A549 (cell line): ENCODE data around the gene PLCXD3. TPM values are rescaled to one million over a fixed set of nuclear protein-coding genes. Genes with fewer than 3 reads are reported as not detected.

Source experiments
- ATAC-seq, 2 experiments: fragments of 200-7000 bp in 1 of 2; fragments of >200 bp in 1 of 2; cut with Nextera tagmentation in 1 of 2; cut with Tn5 transposase in 1 of 2; 3 replicates each; pipeline versions ENCODE4 v1.8.0 to v1.9.1; 2018 to 2020; ENCODE audit warnings: mild to moderate bottlenecking in 1 of 2, moderate library complexity in 1 of 2
- CTCF ChIA-PET: fragments of 300-600 bp; sonication (Branson Sonifier 250); formaldehyde crosslinking; extraction: SDS; loops from one replicate; lab custom pipeline; 2021; ENCODE audit warnings: antibody characterized with exemption, inconsistent platforms; lab: Yijun Ruan, JAX
- POLR2A ChIA-PET: fragments of 350-600 bp; formaldehyde crosslinking; extraction: SDS; loops from one replicate; lab custom pipeline; 2021; ENCODE audit warnings: antibody characterized with exemption, inconsistent platforms; lab: Yijun Ruan, JAX
- DNase-seq, 2 experiments: peaks; one replicate each; pipeline versions ENCODE4 v3.0.0 to v3.0.0-alpha.2; 2011 to 2016; ENCODE audit warnings: low read depth in 1 of 2, low spot score in 1 of 2
- FAIRE-seq: peaks from 2 replicates; lab custom pipeline; 2011; peaks lifted over from hg19 to GRCh38; lab: Jason Lieb, UNC
- H3K27ac ChIP-seq, 2 experiments: fragments of >200 bp; sonication (Bioruptor Twin); formaldehyde crosslinking; 3 replicates each; pipeline ENCODE4 v1.5.1; 2016 to 2017
- H3K4me1 ChIP-seq: fragments of >200 bp; sonication (Bioruptor Twin); formaldehyde crosslinking; 3 replicates; pipeline ENCODE4 v1.6.1; 2016
- H3K4me2 ChIP-seq: fragments of >200 bp; sonication (Bioruptor Twin); formaldehyde crosslinking; 3 replicates; pipeline ENCODE4 v1.6.1; 2016
- H3K4me3 ChIP-seq: fragments of >200 bp; sonication (Bioruptor Twin); formaldehyde crosslinking; 3 replicates; pipeline ENCODE4 v1.5.1; 2016
- H3K9me3 ChIP-seq: fragments of >200 bp; sonication (Bioruptor Twin); formaldehyde crosslinking; 3 replicates; pipeline ENCODE4 v1.6.1; 2016
- BHLHE40 ChIP-seq: IDR thresholded peaks from 2 replicates; pipeline ENCODE4 v1.6.1; 2012; ENCODE audit warnings: low read depth, low read length, inconsistent platforms
- CBX8 ChIP-seq: fragments of 200-600 bp; sonication (generic); IDR thresholded peaks from 2 replicates; pipeline ENCODE4 v1.6.1; 2016
- CHD2 ChIP-seq: fragments of 150-350 bp; IDR thresholded peaks from 2 replicates; pipeline ENCODE4 v1.6.1; 2014; ENCODE audit warnings: low read length; ENCODE audit not compliant: partially characterized antibody
- FOXS1 ChIP-seq: fragments of 250-450 bp; sonication (Bioruptor Pico); IDR thresholded peaks from 2 replicates; pipeline ENCODE4 v1.5.0; 2020; ENCODE audit warnings: mild to moderate bottlenecking, moderate library complexity
- GATA3 ChIP-seq: IDR thresholded peaks from 2 replicates; pipeline ENCODE4 v1.6.1; 2012; ENCODE audit warnings: borderline replicate concordance
- HDAC2 ChIP-seq: fragments of 200-600 bp; sonication (generic); IDR thresholded peaks from 2 replicates; pipeline ENCODE4 v1.6.1; 2016
- HEYL ChIP-seq: fragments of 250-450 bp; sonication (Bioruptor Pico); IDR thresholded peaks from 2 replicates; pipeline ENCODE4 v1.8.0; 2021; ENCODE audit warnings: mild to moderate bottlenecking, moderate library complexity
- HOXA7 ChIP-seq: fragments of 250-450 bp; sonication (Bioruptor Pico); IDR thresholded peaks from 2 replicates; pipeline ENCODE4 v1.5.0; 2020; ENCODE audit warnings: mild to moderate bottlenecking, moderate library complexity
- HOXB13 ChIP-seq: fragments of 250-450 bp; sonication (Bioruptor Pico); IDR thresholded peaks from 2 replicates; pipeline ENCODE4 v1.5.0; 2020; ENCODE audit warnings: low read depth, mild to moderate bottlenecking, moderate library complexity
- HOXB5 ChIP-seq: fragments of 250-450 bp; sonication (Bioruptor Pico); IDR thresholded peaks from 2 replicates; pipeline ENCODE4 v1.5.0; 2020; ENCODE audit warnings: mild to moderate bottlenecking, moderate library complexity
- JUN ChIP-seq, 2 experiments: fragments of >200 bp; sonication (Bioruptor Twin); formaldehyde crosslinking; IDR thresholded peaks; 2 replicates in 1 of 2; 3 replicates in 1 of 2; pipeline ENCODE4 v1.6.1; 2016 to 2017
- KDM1A ChIP-seq: fragments of 200-600 bp; sonication (generic); IDR thresholded peaks from 2 replicates; pipeline ENCODE4 v1.6.1; 2016; ENCODE audit warnings: low read depth, mild to moderate bottlenecking
- KDM5A ChIP-seq: fragments of 200-600 bp; sonication (generic); IDR thresholded peaks from 2 replicates; pipeline ENCODE4 v1.6.1; 2016; ENCODE audit warnings: antibody characterized with exemption, mild to moderate bottlenecking
- MAFK ChIP-seq: fragments of 450-650 bp; IDR thresholded peaks from 2 replicates; pipeline ENCODE4 v1.6.1; 2014; ENCODE audit not compliant: partially characterized antibody
- NFE2L2 ChIP-seq: fragments of 150-350 bp; conservative IDR thresholded peaks from 2 replicates; pipeline ENCODE4 v1.6.1; 2014; ENCODE audit warnings: low read length
- NPAS2 ChIP-seq: fragments of 250-450 bp; sonication (Bioruptor Pico); IDR thresholded peaks from 2 replicates; pipeline ENCODE4 v1.8.0; 2022; ENCODE audit warnings: mild to moderate bottlenecking, moderate library complexity, borderline replicate concordance
- POLR2A ChIP-seq: IDR thresholded peaks from 2 replicates; pipeline ENCODE4 v1.6.1; 2012; ENCODE audit warnings: mild to moderate bottlenecking, low read length
- POLR2AphosphoS2 ChIP-seq: conservative IDR thresholded peaks from 2 replicates; pipeline ENCODE4 v1.6.1; 2012; ENCODE audit warnings: low read length, improper control_type of control experiment, inconsistent platforms
- RAD21 ChIP-seq, 2 experiments: fragments of >200 bp in 1 of 2; sonication (Bioruptor Twin) in 1 of 2; formaldehyde crosslinking in 1 of 2; IDR thresholded peaks in 1 of 2; conservative IDR thresholded peaks in 1 of 2; 2 replicates in 1 of 2; 3 replicates in 1 of 2; pipeline ENCODE4 v1.6.1; 2012 to 2018; ENCODE audit warnings: inconsistent platforms in 1 of 2
- RFX5 ChIP-seq: fragments of 450-650 bp; IDR thresholded peaks from 2 replicates; pipeline ENCODE4 v1.7.1; 2014; ENCODE audit warnings: antibody characterized with exemption, mild to moderate bottlenecking, moderate library complexity
- SREBF2 ChIP-seq: fragments of 450-650 bp; IDR thresholded peaks from 2 replicates; pipeline ENCODE4 v1.6.1; 2014; ENCODE audit warnings: mild to moderate bottlenecking, moderate library complexity
- TP53 ChIP-seq: fragments of 250-450 bp; sonication (Bioruptor Pico); IDR thresholded peaks from 2 replicates; pipeline ENCODE4 v1.5.0; 2021; ENCODE audit warnings: mild to moderate bottlenecking, moderate library complexity
- ZC3H11A ChIP-seq: fragments of 450-650 bp; IDR thresholded peaks from 2 replicates; pipeline ENCODE4 v1.6.1; 2014; ENCODE audit warnings: antibody characterized with exemption, mild to moderate bottlenecking
- ZNF302 ChIP-seq: fragments of 250-450 bp; sonication (Bioruptor Pico); IDR thresholded peaks from 2 replicates; pipeline ENCODE4 v1.9.0; 2021; ENCODE audit warnings: inconsistent platforms, mild to moderate bottlenecking, moderate library complexity
- WGBS: methylation state at CpG from one replicate; pipeline ENCODE4 v1.1.6; 2017; ENCODE audit errors: missing lambda C conversion rate; 5-methylcytosine and 5-hydroxymethylcytosine counted together
- polyA plus RNA-seq, 4 experiments: library from polyadenylated mRNA; depleted of rRNA in 3 of 4; stranded (reverse); fragments of >200 nt; fragmentation: RNase III in 1 of 4; extraction: RNeasy Plus Mini Kit Qiagen cat#74134 plus additional on column Dnase treatment in 1 of 4; gene quantifications; 2 replicates in 3 of 4; 3 replicates in 1 of 4; pipeline ENCODE4 v1.2.3, GENCODE V29; 2011 to 2017
- TF ChIP-seq, protein P1 (sequence below): fragments of >200 bp; sonication (Bioruptor Twin); formaldehyde crosslinking; IDR thresholded peaks from 3 replicates; pipeline ENCODE4 v1.6.1; 2016
- TF ChIP-seq, protein P2 (sequence below): fragments of 250-450 bp; sonication (Bioruptor Pico); IDR thresholded peaks from 2 replicates; pipeline ENCODE4 v1.5.0; 2020; ENCODE audit warnings: low read depth, mild to moderate bottlenecking, moderate library complexity
- TF ChIP-seq, protein P3 (sequence below): IDR thresholded peaks from 2 replicates; pipeline ENCODE4 v1.6.1; 2012; ENCODE audit warnings: low read depth, borderline replicate concordance
- TF ChIP-seq, protein P4 (sequence below): IDR thresholded peaks from 2 replicates; pipeline ENCODE4 v1.6.1; 2012
- TF ChIP-seq, protein P5 (sequence below): fragments of 450-650 bp; IDR thresholded peaks from 2 replicates; pipeline ENCODE4 v1.6.1; 2014; ENCODE audit warnings: antibody characterized with exemption

PLCXD3 gene
- polyA plus RNA-seq, 2 of the 4 experiments (the other 2 are of a cell fraction), result 1.2 to 1.6 TPM

DNA sequence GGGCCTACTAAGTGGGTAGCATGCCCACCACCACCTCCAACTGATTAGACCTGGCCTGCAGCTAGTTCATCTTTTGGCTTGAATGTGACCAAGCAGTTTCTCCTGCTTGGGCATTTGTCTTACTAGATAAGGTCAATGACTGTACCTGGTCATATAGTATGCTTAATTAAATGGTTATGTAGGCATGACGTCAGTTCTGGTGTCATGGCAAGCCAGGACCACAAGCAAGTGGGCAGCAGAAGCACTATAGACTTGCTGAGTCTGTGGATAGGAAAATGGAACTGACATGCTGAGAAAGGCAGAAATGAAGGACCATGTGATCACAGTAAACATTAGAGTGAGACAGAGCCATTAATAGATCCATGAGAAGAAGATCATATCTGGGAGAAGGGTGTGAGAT is 241.5 kb downstream of the PLCXD3 start:
- Histone ChIP-seq H3K4me1 (no peaks in the 10 kb centered on the region), H3K27ac (no peak overlapping the region), H3K4me2 (no peak overlapping the region), H3K9me3 (no peaks in the 10 kb centered on the region), H3K4me3 (no peak overlapping the region)
- ATAC-seq (no peak), FAIRE-seq (no peak), DNase-seq (no peak)
- TF ChIP-seq CBX8, result no peak
- TF ChIP-seq HOXA7 (CRISPR knock-in tag), result no peak
- TF ChIP-seq MAFK, result no peak
- TF ChIP-seq RFX5, result no peak
- WGBS, result 38% methylated on average over 1 of the region's 1 CpG
- CTCF ChIA-PET, result interaction anchor here (1.0 to 4.1 kb wide), 8 partner anchors 18 to 574 kb away, joined by 3 to 28 read pairs (median 6); no protein-coding TSS in a partner anchor
- POLR2A ChIA-PET, result no interaction called here

DNA sequence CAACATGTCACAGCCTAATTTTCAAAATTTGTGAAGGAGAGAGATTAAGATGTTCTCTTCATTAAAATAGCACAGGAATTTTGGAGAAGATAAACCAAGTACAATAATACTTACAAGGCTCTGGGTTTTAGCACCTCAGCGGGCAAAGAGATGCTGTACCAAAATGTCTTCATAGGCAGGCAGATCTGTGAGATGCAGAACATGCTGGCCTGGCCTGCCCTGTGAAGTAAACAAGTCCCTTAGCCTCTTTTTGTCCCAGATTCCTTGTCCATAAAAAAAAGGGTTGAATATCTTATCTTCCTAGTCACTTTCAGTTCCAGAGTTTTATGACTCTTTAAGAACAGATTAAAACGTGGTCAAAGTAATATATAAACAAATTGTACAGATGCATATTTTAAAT is 244.0 kb downstream of the PLCXD3 start:
- WGBS, result 27% methylated on average over 2 of the region's 2 CpGs
- POLR2A ChIA-PET, result no interaction called here

GRCh38 chr5:41264019-41264418 is 246.4 kb downstream of the PLCXD3 start:
- DNase-seq, result no peak
- whole genome bisulfite sequencing, result 20% methylated on average over 3 of the region's 3 CpGs
- ChIA-PET CTCF (no interaction called here), POLR2A (no interaction called here)
- Histone ChIP-seq H3K27ac (no peak overlapping the region), H3K4me1 (no peaks in the 10 kb centered on the region), H3K4me3 (no peak overlapping the region), H3K4me2 (no peak overlapping the region), H3K9me3 (no peaks in the 10 kb centered on the region)
- no peak for ATAC-seq
- TF ChIP-seq RAD21 (conservative IDR thresholded peaks at IDR 0.05 in 1 of 2, IDR thresholded peaks at IDR 0.05 in 1 of 2) (no peak), NFE2L2 (no peak), POLR2A (no peak), HOXB13 (CRISPR knock-in tag) (no peak), JUN (IDR thresholded peaks at IDR 0.05) (no peak), BHLHE40 (no peak), GATA3 (no peak), TP53 (no peak), SREBF2 (no peak), POLR2AphosphoS2 (no peak), ZNF302 (CRISPR knock-in tag) (no peak), HOXB5 (no peak), ZC3H11A (no peak), KDM5A (no peak), NPAS2 (CRISPR knock-in tag) (no peak), KDM1A (no peak)
- TF ChIP-seq, protein P1, sequence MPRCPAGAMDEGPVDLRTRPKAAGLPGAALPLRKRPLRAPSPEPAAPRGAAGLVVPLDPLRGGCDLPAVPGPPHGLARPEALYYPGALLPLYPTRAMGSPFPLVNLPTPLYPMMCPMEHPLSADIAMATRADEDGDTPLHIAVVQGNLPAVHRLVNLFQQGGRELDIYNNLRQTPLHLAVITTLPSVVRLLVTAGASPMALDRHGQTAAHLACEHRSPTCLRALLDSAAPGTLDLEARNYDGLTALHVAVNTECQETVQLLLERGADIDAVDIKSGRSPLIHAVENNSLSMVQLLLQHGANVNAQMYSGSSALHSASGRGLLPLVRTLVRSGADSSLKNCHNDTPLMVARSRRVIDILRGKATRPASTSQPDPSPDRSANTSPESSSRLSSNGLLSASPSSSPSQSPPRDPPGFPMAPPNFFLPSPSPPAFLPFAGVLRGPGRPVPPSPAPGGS, result no peak
- TF ChIP-seq, protein P2, sequence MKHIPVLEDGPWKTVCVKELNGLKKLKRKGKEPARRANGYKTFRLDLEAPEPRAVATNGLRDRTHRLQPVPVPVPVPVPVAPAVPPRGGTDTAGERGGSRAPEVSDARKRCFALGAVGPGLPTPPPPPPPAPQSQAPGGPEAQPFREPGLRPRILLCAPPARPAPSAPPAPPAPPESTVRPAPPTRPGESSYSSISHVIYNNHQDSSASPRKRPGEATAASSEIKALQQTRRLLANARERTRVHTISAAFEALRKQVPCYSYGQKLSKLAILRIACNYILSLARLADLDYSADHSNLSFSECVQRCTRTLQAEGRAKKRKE (CRISPR knock-in tag), result no peak
- TF ChIP-seq, protein P3, sequence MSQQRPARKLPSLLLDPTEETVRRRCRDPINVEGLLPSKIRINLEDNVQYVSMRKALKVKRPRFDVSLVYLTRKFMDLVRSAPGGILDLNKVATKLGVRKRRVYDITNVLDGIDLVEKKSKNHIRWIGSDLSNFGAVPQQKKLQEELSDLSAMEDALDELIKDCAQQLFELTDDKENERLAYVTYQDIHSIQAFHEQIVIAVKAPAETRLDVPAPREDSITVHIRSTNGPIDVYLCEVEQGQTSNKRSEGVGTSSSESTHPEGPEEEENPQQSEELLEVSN, result no peak
- TF ChIP-seq, protein P4, sequence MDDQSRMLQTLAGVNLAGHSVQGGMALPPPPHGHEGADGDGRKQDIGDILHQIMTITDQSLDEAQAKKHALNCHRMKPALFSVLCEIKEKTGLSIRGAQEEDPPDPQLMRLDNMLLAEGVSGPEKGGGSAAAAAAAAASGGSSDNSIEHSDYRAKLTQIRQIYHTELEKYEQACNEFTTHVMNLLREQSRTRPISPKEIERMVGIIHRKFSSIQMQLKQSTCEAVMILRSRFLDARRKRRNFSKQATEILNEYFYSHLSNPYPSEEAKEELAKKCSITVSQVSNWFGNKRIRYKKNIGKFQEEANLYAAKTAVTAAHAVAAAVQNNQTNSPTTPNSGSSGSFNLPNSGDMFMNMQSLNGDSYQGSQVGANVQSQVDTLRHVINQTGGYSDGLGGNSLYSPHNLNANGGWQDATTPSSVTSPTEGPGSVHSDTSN, result no peak
- FAIRE-seq, result no peak

More for the DNA sequence above, 244.0 kb downstream of the PLCXD3 start:
- TF ChIP-seq, protein P5, sequence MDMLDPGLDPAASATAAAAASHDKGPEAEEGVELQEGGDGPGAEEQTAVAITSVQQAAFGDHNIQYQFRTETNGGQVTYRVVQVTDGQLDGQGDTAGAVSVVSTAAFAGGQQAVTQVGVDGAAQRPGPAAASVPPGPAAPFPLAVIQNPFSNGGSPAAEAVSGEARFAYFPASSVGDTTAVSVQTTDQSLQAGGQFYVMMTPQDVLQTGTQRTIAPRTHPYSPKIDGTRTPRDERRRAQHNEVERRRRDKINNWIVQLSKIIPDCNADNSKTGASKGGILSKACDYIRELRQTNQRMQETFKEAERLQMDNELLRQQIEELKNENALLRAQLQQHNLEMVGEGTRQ, result no peak
- TF ChIP-seq HDAC2 (no peak), FOXS1 (CRISPR knock-in tag) (no peak), HEYL (CRISPR knock-in tag) (no peak), MAFK (no peak), CHD2 (no peak)
- TF ChIP-seq, protein P3, result no peak
- TF ChIP-seq, protein P4, result no peak
- TF ChIP-seq, all 56 proteins: peak for 0
- Histone ChIP-seq H3K4me1 (no peaks in the 10 kb centered on the region), H3K4me3 (no peak overlapping the region), H3K4me2 (no peak overlapping the region), H3K27ac (no peak overlapping the region), H3K9me3 (no peaks in the 10 kb centered on the region)
- no peak for FAIRE-seq
- CTCF ChIA-PET, result interaction anchor here (1.5 kb wide), 1 partner anchor 577 kb away, joined by 6 read pairs; no protein-coding TSS in a partner anchor
- no peak for ATAC-seq
- DNase-seq, result no peak
